GM06990 (cell line): ENCODE data around the gene FAM240A.
"Not testable (repeated sequence)": the region's sequence is repeated elsewhere in the genome, so short reads cannot be mapped to it uniquely, and the experiment has no call there.

ENCODE experiments used
- DNase-seq: peaks from one replicate; pipeline ENCODE4 v3.0.0-alpha.2; 2011; ENCODE audit not compliant: insufficient read length; ENCODE audit errors: extremely low read depth
- H3K27me3 ChIP-seq: replicated peaks from 2 replicates; pipeline ENCODE4 v1.6.0; 2011; ENCODE audit warnings: low read length; ENCODE audit not compliant: control insufficient read depth, insufficient read depth
- H3K36me3 ChIP-seq: 2 replicates; pipeline ENCODE4 v1.5.1; 2011; ENCODE audit warnings: low read length; ENCODE audit not compliant: control insufficient read depth, insufficient read depth
- H3K4me3 ChIP-seq: replicated peaks from 2 replicates; pipeline ENCODE4 v1.5.1; 2011; ENCODE audit warnings: low read depth, mild to moderate bottlenecking, control low read depth, low read length
- CTCF ChIP-seq: IDR thresholded peaks from 2 replicates; pipeline ENCODE4 v1.5.1; 2011; ENCODE audit warnings: low read length, control low read depth, mild to moderate bottlenecking, inconsistent platforms; ENCODE audit not compliant: insufficient read depth, poor library complexity, severe bottlenecking

The FAM240A gene

GRCh38 chr3:46576386-46576785 lies 35.9 kb upstream of the FAM240A start:
- H3K27me3 ChIP-seq, result peaks cover 3% of the 10 kb centered on the region; the same call in 1 of the 2 replicates
- no peak for TF ChIP-seq CTCF
- no peak for DNase-seq
- no peak overlapping the region for H3K4me3 ChIP-seq
- H3K36me3 ChIP-seq, result no peaks in the 10 kb centered on the region

- no peak for DNase-seq
- Histone ChIP-seq H3K4me3 (no peak overlapping the region), H3K36me3 (no peaks in the 10 kb centered on the region), H3K27me3 (peaks cover 3% of the 10 kb centered on the region; the same call in 1 of the 2 replicates)
- TF ChIP-seq CTCF, result no peak
These were observed 35.4 kb upstream of the FAM240A start for GRCh38 chr3:46576879-46577278.

GRCh38 chr3:46577580-46578249 lies 34.6 kb upstream of the FAM240A start:
- H3K36me3 ChIP-seq, DNase-seq, H3K4me3 ChIP-seq, H3K27me3 ChIP-seq: not testable (repeated sequence)

GRCh38 chr3:46578973-46579755 lies 33.2 kb upstream of the FAM240A start:
- no peak for TF ChIP-seq CTCF
- DNase-seq, result no peak
- H3K27me3 ChIP-seq, result peaks cover 3% of the 10 kb centered on the region; the same call in 1 of the 2 replicates
- H3K36me3 ChIP-seq, result no peaks in the 10 kb centered on the region
- no peak overlapping the region for H3K4me3 ChIP-seq

- TF ChIP-seq CTCF, result no peak
- no peaks in the 10 kb centered on the region for H3K36me3 ChIP-seq
- peaks cover 3% of the 10 kb centered on the region; the same call in 1 of the 2 replicates for H3K27me3 ChIP-seq
- no peak for DNase-seq
- H3K4me3 ChIP-seq, result no peak overlapping the region
These were observed 32.5 kb upstream of the FAM240A start for GRCh38 chr3:46579756-46580286.

- H3K27me3 ChIP-seq, result peaks cover 3% of the 10 kb centered on the region; the same call in 1 of the 2 replicates
- no peak for TF ChIP-seq CTCF
- no peak overlapping the region for H3K4me3 ChIP-seq
- no peak for DNase-seq
- no peaks in the 10 kb centered on the region for H3K36me3 ChIP-seq
These were observed 31.6 kb upstream of the FAM240A start for GRCh38 chr3:46580675-46581074.
